ENCODE measurements around the gene FBN1. TPM values are rescaled to one million over a fixed set of nuclear protein-coding genes. Genes with fewer than 3 reads are reported as not detected.

FBN1 gene
- total and polyA plus RNA-seq, 2 donors (not counting 3 experiments of a cell fraction or from before 2014, with no cell fraction given): 107 to 111 TPM

DNA sequence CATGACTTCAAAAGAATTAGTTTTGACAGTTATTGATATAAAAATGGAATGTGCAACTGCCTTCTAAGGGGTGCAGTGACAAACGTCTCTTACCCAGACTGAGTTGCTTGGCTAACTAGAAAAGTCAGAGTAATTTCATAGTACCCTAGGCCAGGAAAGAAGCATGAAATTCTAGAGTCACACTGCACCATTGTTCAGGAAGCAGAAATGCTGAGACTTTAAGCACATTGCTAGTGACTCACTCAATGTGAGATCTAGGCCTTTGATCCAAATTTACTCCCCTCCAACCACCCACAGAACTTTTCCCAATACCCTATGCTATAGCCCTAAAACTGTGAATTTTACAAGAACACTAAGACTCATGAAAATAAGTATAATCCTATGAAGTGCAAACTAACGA lies 203.5 kb downstream of the FBN1 start:
- H3K27me3 ChIP-seq (ENCODE audit: control insufficient read depth in 2 of 2, insufficient read depth in 2 of 2, low read length in 2 of 2): no peaks in the 10 kb centered on the region
- H3K79me2 ChIP-seq (ENCODE audit: control insufficient read depth, insufficient read depth, low read length): no peaks in the 10 kb centered on the region
- peaks cover 4 to 22% of the 10 kb centered on the region in 2 experiments for H3K36me3 ChIP-seq (ENCODE audit: control insufficient read depth in 2 of 2, extremely low read depth in 1 of 2, insufficient read depth in 2 of 2, low read length in 2 of 2)
- BruUV-seq (replicated peaks): no TSS peak
- DNase-seq (ENCODE audit: low read depth, low spot score) (no peak), FAIRE-seq (no peak)
- H3K9ac ChIP-seq (replicated peaks; ENCODE audit: extremely low read depth, insufficient read depth, low read length): no peak overlapping the region
- H4K20me1 ChIP-seq (replicated peaks; ENCODE audit: control insufficient read depth, extremely low read depth, insufficient read depth, low read length): no peaks in the 10 kb centered on the region
- no peaks in the 10 kb centered on the region for H3K9me3 ChIP-seq (replicated peaks; ENCODE audit: control insufficient read depth, insufficient read depth, low read length)
- H2AFZ ChIP-seq (ENCODE audit: low read depth, low read length): no peak overlapping the region
- no peaks in the 10 kb centered on the region for H3K9me1 ChIP-seq (replicated peaks; ENCODE audit: control insufficient read depth, extremely low read depth, insufficient read depth, low read length)
- POLR2A ChIA-PET: no interaction called here
- no peak overlapping the region for H3K4me2 ChIP-seq (ENCODE audit: insufficient read depth, low read length)
- no peaks in the 10 kb centered on the region for H3K4me1 ChIP-seq (ENCODE audit: control insufficient read depth, extremely low read depth, insufficient read depth, low read length)
- CTCF ChIA-PET: no interaction called here
- no peak overlapping the region for H3K4me3 ChIP-seq (replicated peaks in 1 of 3; ENCODE audit: insufficient read depth in 1 of 3, low read depth in 1 of 3, low read length in 3 of 3)
- dilution Hi-C loops (cut with MboI; ENCODE audit: extremely low pct_ligation_motif_present, low sequenced_read_pairs) (no loop called here), intact Hi-C loops (cut with micrococcal nuclease) (no loop called here)
- H3K27ac ChIP-seq (ENCODE audit: insufficient read depth, low read depth, low read length): no peak overlapping the region
- TF ChIP-seq EZH2 (IDR thresholded peaks at IDR 0.05; ENCODE audit: borderline replicate concordance, low read depth, low read length, severe bottlenecking): no peak
- TF ChIP-seq CTCF (IDR thresholded peaks at IDR 0.05; ENCODE audit: extremely low read depth in 1 of 2, insufficient read depth in 1 of 2, low read depth in 1 of 2, low read length in 2 of 2): no peak
- no peak for TF ChIP-seq POLR2AphosphoS5 (IDR thresholded peaks at IDR 0.05; ENCODE audit: insufficient read depth, low read depth, low read length)
- no peak for TF ChIP-seq GATA2 (IDR thresholded peaks at IDR 0.05; ENCODE audit: insufficient read depth, insufficient read length, low read depth, low read length)
- TF ChIP-seq MAX (IDR thresholded peaks at IDR 0.05; ENCODE audit: insufficient read depth, insufficient read length): no peak
- no peak for TF ChIP-seq MYC (IDR thresholded peaks at IDR 0.05; ENCODE audit: low read depth, low read length)
- no peak for TF ChIP-seq POLR2A (IDR thresholded peaks at IDR 0.05; ENCODE audit: low read depth, low read length)
- TF ChIP-seq FOS (IDR thresholded peaks at IDR 0.05; ENCODE audit: borderline replicate concordance, insufficient read depth, low read length): no peak
- TF ChIP-seq JUN (IDR thresholded peaks at IDR 0.05; ENCODE audit: borderline replicate concordance, insufficient read depth, insufficient read length, low read depth): no peak

Measured in endothelial cell of umbilical vein (primary cell).